MCF 10A (cell line): Measurements from ENCODE around the gene MRGPRF. TPM values are rescaled to one million over a fixed set of nuclear protein-coding genes. Genes with fewer than 3 reads are reported as not detected.

Source experiments
- Bru-seq: library from RNA; stranded (reverse); fragments of 400-500 nt; gene quantifications from one replicate; lab custom pipeline; 2021; lab: Mats Ljungman, UMichigan
- BruChase-seq, 2 experiments: library from RNA; stranded (reverse); fragments of 400-500 nt; gene quantifications; one replicate each; lab custom pipeline; 2021; lab: Mats Ljungman, UMichigan
- BruUV-seq: library from RNA; stranded (reverse); fragments of 400-500 nt; replicated peaks from 2 replicates; lab custom pipeline; 2021; lab: Mats Ljungman, UMichigan
- CTCF ChIA-PET: fragments of 300-600 bp; sonication (Branson Sonifier 250); formaldehyde crosslinking; extraction: SDS; loops from one replicate; lab custom pipeline; 2021; ENCODE audit warnings: antibody characterized with exemption, inconsistent platforms; lab: Yijun Ruan, JAX
- POLR2A ChIA-PET: fragments of 300-600, 350-650 bp; sonication (Branson Sonifier 250); formaldehyde crosslinking; extraction: SDS; loops from one replicate; lab custom pipeline; 2020; ENCODE audit warnings: antibody characterized with exemption, inconsistent platforms; lab: Yijun Ruan, JAX
- DNase-seq: peaks from one replicate; pipeline ENCODE4 v3.0.0-alpha.2; 2018; ENCODE audit not compliant: unreplicated experiment
- H3K27ac Mint-ChIP-seq: one replicate; pipeline ENCODE4 v1.8.0; 2022; ENCODE audit warnings: mild to moderate bottlenecking, low read depth, mixed read lengths; ENCODE audit not compliant: unreplicated experiment
- H3K27me3 Mint-ChIP-seq: one replicate; pipeline ENCODE4 v1.8.0; 2022; ENCODE audit warnings: mixed read lengths; ENCODE audit not compliant: insufficient read depth, unreplicated experiment
- H3K36me3 Mint-ChIP-seq: one replicate; pipeline ENCODE4 v1.8.0; 2022; ENCODE audit warnings: mild to moderate bottlenecking, moderate library complexity, mixed read lengths; ENCODE audit not compliant: insufficient read depth, unreplicated experiment
- H3K4me1 Mint-ChIP-seq: one replicate; pipeline ENCODE4 v1.8.0; 2022; ENCODE audit warnings: mixed read lengths; ENCODE audit not compliant: insufficient read depth, unreplicated experiment
- H3K4me3 Mint-ChIP-seq: one replicate; pipeline ENCODE4 v1.8.0; 2022; ENCODE audit warnings: mild to moderate bottlenecking, moderate library complexity, mixed read lengths; ENCODE audit not compliant: unreplicated experiment
- H3K9me3 Mint-ChIP-seq: one replicate; pipeline ENCODE4 v1.8.0; 2022; ENCODE audit warnings: mixed read lengths; ENCODE audit not compliant: unreplicated experiment
- intact Hi-C: fragments of 100-400 bp; cut with micrococcal nuclease; formaldehyde crosslinking; loops from 2 replicates; pipeline ENCODE4 v1.14.1; 2022
- long read RNA-seq: library from polyadenylated mRNA; stranded (forward); transcript quantifications from one replicate; pipeline ENCODE4 v2.0.0, GENCODE V29; 2022
- total RNA-seq: library from RNA; stranded (reverse); gene quantifications from 2 replicates; pipeline ENCODE4 v1.2.3, GENCODE V29; 2022
- TF ChIP-seq, protein P1 (sequence below): fragments of 200-600 bp; IDR thresholded peaks from one replicate; pipeline ENCODE4 v1.8.0; 2022; ENCODE audit warnings: antibody characterized with exemption, mild to moderate bottlenecking; ENCODE audit not compliant: unreplicated experiment

Gene MRGPRF, protein sequence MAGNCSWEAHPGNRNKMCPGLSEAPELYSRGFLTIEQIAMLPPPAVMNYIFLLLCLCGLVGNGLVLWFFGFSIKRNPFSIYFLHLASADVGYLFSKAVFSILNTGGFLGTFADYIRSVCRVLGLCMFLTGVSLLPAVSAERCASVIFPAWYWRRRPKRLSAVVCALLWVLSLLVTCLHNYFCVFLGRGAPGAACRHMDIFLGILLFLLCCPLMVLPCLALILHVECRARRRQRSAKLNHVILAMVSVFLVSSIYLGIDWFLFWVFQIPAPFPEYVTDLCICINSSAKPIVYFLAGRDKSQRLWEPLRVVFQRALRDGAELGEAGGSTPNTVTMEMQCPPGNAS
- total RNA-seq (not detected in 2 replicates), Bru-seq, nascent RNA (not detected), BruChase-seq, experiment 1, labeled RNA remaining after a 6-hour chase (not detected), BruChase-seq, experiment 2, labeled RNA remaining after a 2-hour chase (not detected)
- long read RNA-seq: 0 reads

DNA sequence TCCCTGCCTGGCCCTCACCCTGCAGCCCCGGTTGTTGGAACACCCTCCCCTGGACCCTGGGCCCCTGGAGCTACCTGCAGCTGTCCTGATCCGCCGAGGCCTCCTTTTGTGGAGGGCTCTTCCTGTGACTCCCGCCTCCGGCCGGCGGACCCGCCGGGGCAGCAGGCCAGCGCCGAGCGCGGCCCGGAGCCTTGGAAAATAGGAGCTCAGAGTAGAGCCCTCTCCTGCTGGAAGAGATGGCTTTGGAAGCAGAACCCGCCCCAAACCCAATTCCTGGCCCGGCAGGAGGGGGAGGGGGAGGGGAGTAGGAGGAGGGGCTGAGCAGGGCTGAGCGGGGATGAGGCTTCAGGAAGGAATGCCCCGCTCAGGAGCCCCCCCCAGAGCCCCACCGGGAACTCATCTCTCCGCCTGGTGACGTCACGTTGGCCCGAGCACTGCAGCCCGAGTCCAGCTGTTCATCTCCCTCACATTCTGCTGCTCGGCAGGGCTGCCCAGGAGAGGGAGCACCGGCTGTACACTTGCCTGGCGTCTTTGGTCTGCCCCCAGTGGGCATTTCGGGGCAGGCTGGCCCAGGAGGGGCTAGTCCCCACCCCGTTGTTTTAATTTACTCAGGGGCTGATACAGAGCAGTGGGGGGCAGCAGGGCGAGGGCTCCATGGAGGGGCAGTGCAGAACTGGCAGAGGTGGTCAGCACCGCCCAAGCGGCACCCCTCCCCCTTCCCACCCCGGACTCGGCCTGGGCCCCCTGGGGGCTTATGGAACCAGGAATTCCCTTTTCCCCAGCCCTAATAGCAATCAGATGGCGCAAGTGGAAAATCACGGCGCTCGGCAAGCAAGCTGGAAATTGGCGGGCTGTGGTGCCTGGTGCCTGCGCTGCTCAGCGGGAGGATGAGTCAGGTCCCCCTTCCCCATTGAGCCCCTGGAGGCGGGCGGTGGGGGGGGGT, at the start of gene MRGPRF:
Gene MRGPRF (minus strand): TSS at position 238 of the 943 bp plus-strand sequence. CDS start 3,345 bp downstream, outside the sequence.
- DNase-seq: no peak
- Mint-ChIP-seq H3K27me3 (peaks cover 21% of the 10 kb centered on the region), H3K9me3 (no peaks in the 10 kb centered on the region), H3K27ac (no peak within 1 kb of the TSS), H3K4me3 (no peak within 1 kb of the TSS), H3K36me3 (no peaks in the 10 kb centered on the region), H3K4me1 (peaks cover 10% of the 10 kb centered on the region)
- no TSS peak for BruUV-seq
- ChIA-PET POLR2A (no interaction called here), CTCF (interaction anchor here (0.8 to 1.9 kb wide), 2 partner anchors 12 to 32 kb away, joined by 3 to 6 read pairs; no protein-coding TSS in a partner anchor)
- TF ChIP-seq, protein P1, sequence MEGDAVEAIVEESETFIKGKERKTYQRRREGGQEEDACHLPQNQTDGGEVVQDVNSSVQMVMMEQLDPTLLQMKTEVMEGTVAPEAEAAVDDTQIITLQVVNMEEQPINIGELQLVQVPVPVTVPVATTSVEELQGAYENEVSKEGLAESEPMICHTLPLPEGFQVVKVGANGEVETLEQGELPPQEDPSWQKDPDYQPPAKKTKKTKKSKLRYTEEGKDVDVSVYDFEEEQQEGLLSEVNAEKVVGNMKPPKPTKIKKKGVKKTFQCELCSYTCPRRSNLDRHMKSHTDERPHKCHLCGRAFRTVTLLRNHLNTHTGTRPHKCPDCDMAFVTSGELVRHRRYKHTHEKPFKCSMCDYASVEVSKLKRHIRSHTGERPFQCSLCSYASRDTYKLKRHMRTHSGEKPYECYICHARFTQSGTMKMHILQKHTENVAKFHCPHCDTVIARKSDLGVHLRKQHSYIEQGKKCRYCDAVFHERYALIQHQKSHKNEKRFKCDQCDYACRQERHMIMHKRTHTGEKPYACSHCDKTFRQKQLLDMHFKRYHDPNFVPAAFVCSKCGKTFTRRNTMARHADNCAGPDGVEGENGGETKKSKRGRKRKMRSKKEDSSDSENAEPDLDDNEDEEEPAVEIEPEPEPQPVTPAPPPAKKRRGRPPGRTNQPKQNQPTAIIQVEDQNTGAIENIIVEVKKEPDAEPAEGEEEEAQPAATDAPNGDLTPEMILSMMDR: no peak
- intact Hi-C loops: no loop called here

DNA sequence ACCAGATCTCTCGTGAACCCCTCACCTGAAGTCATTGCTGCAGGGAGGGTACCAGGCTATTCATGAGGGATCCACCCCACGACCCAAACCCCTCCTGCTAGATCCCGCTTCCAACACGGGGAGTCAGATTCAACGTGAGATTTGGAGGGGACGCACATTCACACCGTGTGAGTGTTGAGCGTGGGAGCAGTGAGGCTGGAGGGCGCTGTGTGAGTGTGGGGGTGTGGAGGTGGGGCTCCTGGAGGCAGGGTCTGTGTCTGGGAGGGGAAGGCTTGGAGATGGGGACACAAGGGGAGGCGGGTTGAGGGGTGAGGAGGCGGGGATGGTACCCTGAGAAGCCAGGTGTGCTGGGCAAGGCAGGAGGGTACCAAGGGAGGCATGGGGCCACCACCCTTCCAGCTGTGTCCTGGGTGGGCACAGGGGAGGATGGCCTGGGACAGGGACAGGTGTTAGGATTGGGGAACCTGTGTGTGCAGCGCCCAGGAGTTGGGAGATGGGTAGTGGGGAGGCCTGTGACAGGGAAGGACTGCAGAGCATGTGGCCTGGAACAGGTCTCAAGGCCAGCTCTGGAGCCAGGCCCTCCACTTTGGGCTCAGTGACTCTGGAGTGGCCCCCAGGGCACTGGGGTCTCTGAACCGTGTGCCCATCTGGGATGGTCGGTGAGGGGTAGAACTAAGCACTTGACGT, 49.3 kb upstream of the MRGPRF start:
- Mint-ChIP-seq H3K4me3 (no peak overlapping the region), H3K4me1 (no peaks in the 10 kb centered on the region), H3K36me3 (peaks cover 9% of the 10 kb centered on the region), H3K27me3 (no peaks in the 10 kb centered on the region), H3K27ac (no peak overlapping the region), H3K9me3 (no peaks in the 10 kb centered on the region)
- no TSS peak for BruUV-seq
- intact Hi-C loops: no loop called here
- POLR2A ChIA-PET: no interaction called here
- TF ChIP-seq, protein P1: no peak
- CTCF ChIA-PET: no interaction called here
- no peak for DNase-seq

DNA sequence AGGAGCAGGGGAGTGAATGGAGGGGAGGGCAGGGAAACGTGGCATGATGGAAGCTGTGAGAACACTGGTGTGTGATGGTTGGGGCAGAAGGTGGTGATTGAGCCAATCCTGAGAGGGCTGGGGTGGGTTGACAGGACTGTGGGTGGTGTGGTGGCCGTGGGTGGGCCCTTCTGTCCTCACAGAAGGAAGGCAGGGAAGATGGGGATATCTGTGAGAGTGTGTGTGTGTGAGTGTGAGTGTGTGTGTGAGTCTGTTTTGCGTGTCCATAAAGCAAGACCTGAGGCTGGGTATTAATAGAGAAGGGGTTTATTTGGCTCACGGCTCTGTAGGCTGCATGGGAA, 48.6 kb upstream of the MRGPRF start:
- BruUV-seq: no TSS peak
- Mint-ChIP-seq H3K27me3 (no peaks in the 10 kb centered on the region), H3K4me1 (no peaks in the 10 kb centered on the region), H3K9me3 (no peaks in the 10 kb centered on the region), H3K4me3 (no peak overlapping the region), H3K36me3 (peaks cover 9% of the 10 kb centered on the region), H3K27ac (no peak overlapping the region)
- TF ChIP-seq, protein P1: no peak
- intact Hi-C loops: no loop called here
- ChIA-PET POLR2A (no interaction called here), CTCF (no interaction called here)
- DNase-seq: no peak
